WTC11 (cell line): ENCODE data around the gene MED19. TPM values are rescaled to one million over a fixed set of nuclear protein-coding genes. Genes with fewer than 3 reads are reported as not detected.

Experiments
- AR ChIP-seq: fragments of 250-450 bp; sonication (Bioruptor Pico); IDR thresholded peaks from 2 replicates; pipeline ENCODE4 v1.9.0; 2021; ENCODE audit warnings: mild to moderate bottlenecking
- ATF3 ChIP-seq: sonication (generic); formaldehyde crosslinking; conservative IDR thresholded peaks from 2 replicates; pipeline ENCODE4 v1.8.1; 2022; ENCODE audit warnings: mild to moderate bottlenecking, missing genetic modification reagents
- CTCF ChIP-seq: fragments of 200-600 bp; IDR thresholded peaks from 2 replicates; pipeline ENCODE4 v1.8.0; 2022; ENCODE audit warnings: antibody characterized with exemption
- FOXP4 ChIP-seq: sonication (generic); formaldehyde crosslinking; IDR thresholded peaks from 2 replicates; pipeline ENCODE4 v1.8.0; 2022; ENCODE audit warnings: mild to moderate bottlenecking, missing genetic modification reagents
- IRF1 ChIP-seq: sonication (generic); formaldehyde crosslinking; IDR thresholded peaks from 2 replicates; pipeline ENCODE4 v1.8.0; 2023; ENCODE audit warnings: missing genetic modification reagents
- JUN ChIP-seq: sonication (generic); formaldehyde crosslinking; IDR thresholded peaks from 2 replicates; pipeline ENCODE4 v1.8.0; 2023; ENCODE audit warnings: mild to moderate bottlenecking, missing genetic modification reagents
- KAT7 ChIP-seq: sonication (generic); formaldehyde crosslinking; IDR thresholded peaks from 2 replicates; pipeline ENCODE4 v1.8.1; 2023; ENCODE audit warnings: missing genetic modification reagents, mild to moderate bottlenecking, borderline replicate concordance
- MAX ChIP-seq: sonication (generic); formaldehyde crosslinking; IDR thresholded peaks from 2 replicates; pipeline ENCODE4 v1.8.0; 2022; ENCODE audit warnings: mild to moderate bottlenecking, missing genetic modification reagents
- NR1H2 ChIP-seq: sonication (generic); formaldehyde crosslinking; IDR thresholded peaks from 2 replicates; pipeline ENCODE4 v1.9.0; 2021; ENCODE audit warnings: mild to moderate bottlenecking, moderate library complexity, missing genetic modification reagents
- NR3C1 ChIP-seq: sonication (generic); formaldehyde crosslinking; conservative IDR thresholded peaks from 2 replicates; pipeline ENCODE4 v1.8.1; 2023; ENCODE audit warnings: low read depth, mild to moderate bottlenecking, missing genetic modification reagents
- OVOL2 ChIP-seq: fragments of 250-450 bp; sonication (Bioruptor Pico); IDR thresholded peaks from 2 replicates; pipeline ENCODE4 v1.9.0; 2021; ENCODE audit warnings: mild to moderate bottlenecking, borderline replicate concordance
- RORB ChIP-seq: fragments of 250-450 bp; sonication (Bioruptor Pico); IDR thresholded peaks from 2 replicates; pipeline ENCODE4 v1.9.0; 2021; ENCODE audit warnings: mild to moderate bottlenecking
- SMAD4 ChIP-seq: sonication (generic); formaldehyde crosslinking; IDR thresholded peaks from 2 replicates; pipeline ENCODE4 v1.8.0; 2022; ENCODE audit warnings: mild to moderate bottlenecking, missing genetic modification reagents
- SOX15 ChIP-seq: fragments of 250-450 bp; sonication (Bioruptor Pico); IDR thresholded peaks from 2 replicates; pipeline ENCODE4 v1.9.0; 2021; ENCODE audit warnings: mild to moderate bottlenecking
- STAT6 ChIP-seq: sonication (generic); formaldehyde crosslinking; conservative IDR thresholded peaks from 2 replicates; pipeline ENCODE4 v1.8.1; 2023; ENCODE audit warnings: mild to moderate bottlenecking, low read depth, missing genetic modification reagents, moderate library complexity
- ZBTB21 ChIP-seq: sonication (generic); formaldehyde crosslinking; IDR thresholded peaks from 2 replicates; pipeline ENCODE4 v1.8.1; 2023; ENCODE audit warnings: mild to moderate bottlenecking, missing genetic modification reagents, borderline replicate concordance
- ZNF138 ChIP-seq: sonication (generic); formaldehyde crosslinking; conservative IDR thresholded peaks from 2 replicates; pipeline ENCODE4 v1.8.1; 2022; ENCODE audit warnings: mild to moderate bottlenecking, moderate library complexity, missing genetic modification reagents
- ZNF425 ChIP-seq: fragments of 250-450 bp; sonication (Bioruptor Pico); conservative IDR thresholded peaks from 2 replicates; pipeline ENCODE4 v1.9.0; 2021; ENCODE audit warnings: mild to moderate bottlenecking
- ZNF671 ChIP-seq: fragments of 250-450 bp; sonication (Bioruptor Pico); IDR thresholded peaks from 2 replicates; pipeline ENCODE4 v1.8.0; 2021; ENCODE audit warnings: mild to moderate bottlenecking
- total RNA-seq: library from RNA; stranded (reverse); gene quantifications from 3 replicates; pipeline ENCODE4 v1.2.3, GENCODE V29; 2021
- TF ChIP-seq, protein P1 (sequence below): fragments of 250-450 bp; sonication (Bioruptor Pico); IDR thresholded peaks from 2 replicates; pipeline ENCODE4 v2.1.2; 2022; ENCODE audit warnings: mild to moderate bottlenecking, moderate library complexity
- TF ChIP-seq, protein P2 (sequence below): fragments of 250-450 bp; sonication (Bioruptor Pico); IDR thresholded peaks from 2 replicates; pipeline ENCODE4 v1.8.0; 2021; ENCODE audit warnings: mild to moderate bottlenecking

The MED19 gene
- total RNA-seq, 1 experiment from 2014 or later, result 19.1 TPM

GRCh38 chr11:57741132-57742086 is 29.4 kb upstream of the MED19 start, which contains the start of gene SELENOH (continued):
- TF ChIP-seq STAT6, result 0 out of 2 replicates have a peak, but pooled peaks have one; percentile 87
- no peak; the same call in 1 of the 2 replicates for TF ChIP-seq ZNF671
- no peak; the same call in 1 of the 2 replicates for TF ChIP-seq JUN (CRISPR knock-in tag)
- TF ChIP-seq ZNF425 (CRISPR knock-in tag), result no peak
- TF ChIP-seq FOXP4 (CRISPR knock-in tag), result peak; percentile 91
- TF ChIP-seq SMAD4 (CRISPR knock-in tag), result peak; percentile 66; the same call in 1 of the 2 replicates
- 0 out of 2 replicates have a peak, but pooled peaks have one; percentile 54 for TF ChIP-seq OVOL2 (CRISPR knock-in tag)
- no peak for TF ChIP-seq ATF3 (CRISPR knock-in tag)
- TF ChIP-seq SOX15 (CRISPR knock-in tag), result no peak
- peak; percentile 95; the same call in 1 of the 2 replicates for TF ChIP-seq NR3C1 (CRISPR knock-in tag)
- peak; percentile 83 for TF ChIP-seq ZBTB21 (CRISPR knock-in tag)
- TF ChIP-seq CTCF, result no peak
- 0 out of 2 replicates have a peak, but pooled peaks have one; percentile 16 for TF ChIP-seq AR
- no peak for TF ChIP-seq RORB (CRISPR knock-in tag)
- TF ChIP-seq, protein P1, sequence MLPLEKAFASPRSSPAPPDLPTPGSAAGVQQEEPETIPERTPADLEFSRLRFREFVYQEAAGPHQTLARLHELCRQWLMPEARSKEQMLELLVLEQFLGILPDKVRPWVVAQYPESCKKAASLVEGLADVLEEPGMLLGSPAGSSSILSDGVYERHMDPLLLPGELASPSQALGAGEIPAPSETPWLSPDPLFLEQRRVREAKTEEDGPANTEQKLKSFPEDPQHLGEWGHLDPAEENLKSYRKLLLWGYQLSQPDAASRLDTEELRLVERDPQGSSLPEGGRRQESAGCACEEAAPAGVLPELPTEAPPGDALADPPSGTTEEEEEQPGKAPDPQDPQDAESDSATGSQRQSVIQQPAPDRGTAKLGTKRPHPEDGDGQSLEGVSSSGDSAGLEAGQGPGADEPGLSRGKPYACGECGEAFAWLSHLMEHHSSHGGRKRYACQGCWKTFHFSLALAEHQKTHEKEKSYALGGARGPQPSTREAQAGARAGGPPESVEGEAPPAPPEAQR (CRISPR knock-in tag), result no peak
- TF ChIP-seq NR1H2 (CRISPR knock-in tag), result no peak
- TF ChIP-seq IRF1, result no peak; the same call in 1 of the 2 replicates
- peak; percentile 94; the same call in 1 of the 2 replicates for TF ChIP-seq KAT7 (CRISPR knock-in tag)
- TF ChIP-seq, protein P2, sequence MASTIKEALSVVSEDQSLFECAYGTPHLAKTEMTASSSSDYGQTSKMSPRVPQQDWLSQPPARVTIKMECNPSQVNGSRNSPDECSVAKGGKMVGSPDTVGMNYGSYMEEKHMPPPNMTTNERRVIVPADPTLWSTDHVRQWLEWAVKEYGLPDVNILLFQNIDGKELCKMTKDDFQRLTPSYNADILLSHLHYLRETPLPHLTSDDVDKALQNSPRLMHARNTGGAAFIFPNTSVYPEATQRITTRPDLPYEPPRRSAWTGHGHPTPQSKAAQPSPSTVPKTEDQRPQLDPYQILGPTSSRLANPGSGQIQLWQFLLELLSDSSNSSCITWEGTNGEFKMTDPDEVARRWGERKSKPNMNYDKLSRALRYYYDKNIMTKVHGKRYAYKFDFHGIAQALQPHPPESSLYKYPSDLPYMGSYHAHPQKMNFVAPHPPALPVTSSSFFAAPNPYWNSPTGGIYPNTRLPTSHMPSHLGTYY, result no peak; the same call in 1 of the 2 replicates
- TF ChIP-seq MAX (CRISPR knock-in tag), result peak; percentile 98
- TF ChIP-seq ZNF138 (CRISPR knock-in tag), result no peak; the same call in 1 of the 2 replicates
